Prostate gland (tissue), 2 donors: ENCODE measurements around the gene SSPN. TPM values are rescaled to one million over a fixed set of nuclear protein-coding genes. Genes with fewer than 3 reads are reported as not detected.

Experiments used
- DNase-seq: peaks from one replicate; pipeline ENCODE4 v3.0.0-alpha.2; 2019; ENCODE audit warnings: low spot score
- H3K27ac ChIP-seq, 2 donors: fragments of 200-600 bp; sonication (generic); 2 replicates each; pipeline ENCODE4 v1.5.1; 2017 to 2019
- H3K27me3 ChIP-seq: fragments of 200-600 bp; sonication (generic); replicated peaks from 2 replicates; pipeline ENCODE4 v1.5.1; 2019; ENCODE audit not compliant: insufficient read depth
- H3K36me3 ChIP-seq, 2 donors: fragments of 200-600 bp; sonication (generic); 1 replicate in 1 of 2; 2 replicates in 1 of 2; pipeline versions ENCODE4 v1.5.1 to v1.8.1; 2017 to 2019
- H3K4me1 ChIP-seq: fragments of 200-600 bp; sonication (generic); replicated peaks from 2 replicates; pipeline ENCODE4 v1.5.1; 2019
- H3K4me3 ChIP-seq, 2 donors: fragments of 200-600 bp; sonication (generic); 2 replicates each; pipeline ENCODE4 v1.5.1; 2017 to 2019
- H3K9me3 ChIP-seq: fragments of 200-600 bp; sonication (generic); 2 replicates; pipeline ENCODE4 v1.5.1; 2017
- CTCF ChIP-seq, 4 experiments: fragments of 200-600 bp in 2 of 4; fragments of 450-650 bp in 2 of 4; sonication (generic) in 2 of 4; IDR thresholded peaks; 1 replicate in 3 of 4; 2 replicates in 1 of 4; pipeline ENCODE4 v1.5.1; 2016 to 2019; ENCODE audit warnings: antibody characterized with exemption in 4 of 4, mild to moderate bottlenecking in 2 of 4, moderate library complexity in 2 of 4
- POLR2A ChIP-seq: fragments of 450-650 bp; IDR thresholded peaks from one replicate; pipeline ENCODE4 v1.6.1; 2016; ENCODE audit warnings: antibody characterized with exemption, mild to moderate bottlenecking
- POLR2AphosphoS5 ChIP-seq: sonication (generic); formaldehyde crosslinking; IDR thresholded peaks from one replicate; pipeline ENCODE4 v1.6.1; 2017; ENCODE audit warnings: antibody characterized with exemption
- WGBS: methylation state at CpG from one replicate; pipeline ENCODE4 v1.1.5; 2018; 5-methylcytosine and 5-hydroxymethylcytosine counted together
- intact Hi-C: fragments of 100-400 bp; cut with DNase I; formaldehyde crosslinking; loops from one replicate; pipeline ENCODE4 v1.14.2; 2022
- total RNA-seq, 2 donors: library from RNA; depleted of rRNA; stranded (reverse); fragments of >200 nt; gene quantifications; one replicate each; pipeline ENCODE4 v1.1.0, GENCODE V29; 2016

SSPN gene
- total RNA-seq, 2 donors from 2014 or later = 17.0 to 29.5 TPM

GRCh38 chr12:26198742-26199141 lies 3.4 kb downstream of the SSPN start:
- no peaks in the 10 kb centered on the region for H3K9me3 ChIP-seq
- H3K4me1 ChIP-seq = no peaks in the 10 kb centered on the region
- no peak for TF ChIP-seq POLR2A
- no peak for TF ChIP-seq POLR2AphosphoS5
- no peak for TF ChIP-seq CTCF (IDR thresholded peaks at IDR 0.05)
- 70% methylated on average over 4 of the region's 4 CpGs for WGBS
- H3K27ac ChIP-seq = no peak overlapping the region
- DNase-seq = no peak
- intact Hi-C loops = loop anchor here (5.0 kb wide), 2 partner anchors 71 to 74 kb away; partner anchors contain the start of gene BHLHE41
- H3K27me3 ChIP-seq = no peaks in the 10 kb centered on the region
- no peaks in the 10 kb centered on the region for H3K36me3 ChIP-seq
- no peak overlapping the region for H3K4me3 ChIP-seq

GRCh38 chr12:26203167-26203780 lies 7.9 kb downstream of the SSPN start:
- intact Hi-C loops = no loop called here
- TF ChIP-seq POLR2AphosphoS5 (no peak), CTCF (IDR thresholded peaks at IDR 0.05) (no peak), POLR2A (no peak)
- Histone ChIP-seq H3K4me3 (no peak overlapping the region), H3K36me3 (no peaks in the 10 kb centered on the region), H3K27ac (no peak overlapping the region), H3K27me3 (no peaks in the 10 kb centered on the region), H3K9me3 (no peaks in the 10 kb centered on the region), H3K4me1 (no peaks in the 10 kb centered on the region)
- no peak for DNase-seq
- WGBS = 85% methylated on average over 4 of the region's 4 CpGs

- DNase-seq = no peak
- Histone ChIP-seq H3K27ac (no peak overlapping the region), H3K4me1 (no peaks in the 10 kb centered on the region), H3K27me3 (no peaks in the 10 kb centered on the region), H3K9me3 (no peaks in the 10 kb centered on the region), H3K36me3 (no peaks in the 10 kb centered on the region), H3K4me3 (no peak overlapping the region)
- 54% methylated on average over 9 of the region's 9 CpGs for WGBS
- intact Hi-C loops = no loop called here
- TF ChIP-seq POLR2A (no peak), POLR2AphosphoS5 (no peak), CTCF (IDR thresholded peaks at IDR 0.05) (no peak)
Measured at GRCh38 chr12:26204612-26205289, 9.4 kb downstream of the SSPN start.

GRCh38 chr12:26205298-26205697 lies 9.9 kb downstream of the SSPN start:
- no peak for TF ChIP-seq POLR2A
- no peak for TF ChIP-seq CTCF (IDR thresholded peaks at IDR 0.05)
- TF ChIP-seq POLR2AphosphoS5 = no peak
- Histone ChIP-seq H3K9me3 (no peaks in the 10 kb centered on the region), H3K36me3 (no peaks in the 10 kb centered on the region), H3K27ac (no peak overlapping the region), H3K27me3 (no peaks in the 10 kb centered on the region), H3K4me3 (no peak overlapping the region), H3K4me1 (no peaks in the 10 kb centered on the region)
- no peak for DNase-seq
- intact Hi-C loops = no loop called here
- WGBS = 68% methylated on average over 2 of the region's 2 CpGs

- no peak for DNase-seq
- Histone ChIP-seq H3K36me3 (no peaks in the 10 kb centered on the region), H3K4me3 (no peak overlapping the region), H3K27me3 (no peaks in the 10 kb centered on the region), H3K9me3 (no peaks in the 10 kb centered on the region), H3K4me1 (no peaks in the 10 kb centered on the region), H3K27ac (no peak overlapping the region)
- TF ChIP-seq POLR2AphosphoS5 (no peak), CTCF (IDR thresholded peaks at IDR 0.05) (no peak), POLR2A (no peak)
- intact Hi-C loops = no loop called here
- WGBS = 87% methylated on average over 6 of the region's 6 CpGs
Measured at GRCh38 chr12:26205941-26206340, 10.6 kb downstream of the SSPN start.
